Measurements from ENCODE around the gene REXO4. TPM values are rescaled to one million over a fixed set of nuclear protein-coding genes. Genes with fewer than 3 reads are reported as not detected.
A peak's percentile ranks its signal among the peaks of the same experiment; 100 is the strongest.

Gene REXO4
- total and polyA plus RNA-seq, 2 of the 13 experiments (the other 11 are each of a cell fraction or from before 2014, with no cell fraction given): 18.5 to 30.4 TPM

GRCh38 chr9:133427658-133428348 lies 10.0 kb upstream of the REXO4 start (continued):
- TF ChIP-seq, protein P1, sequence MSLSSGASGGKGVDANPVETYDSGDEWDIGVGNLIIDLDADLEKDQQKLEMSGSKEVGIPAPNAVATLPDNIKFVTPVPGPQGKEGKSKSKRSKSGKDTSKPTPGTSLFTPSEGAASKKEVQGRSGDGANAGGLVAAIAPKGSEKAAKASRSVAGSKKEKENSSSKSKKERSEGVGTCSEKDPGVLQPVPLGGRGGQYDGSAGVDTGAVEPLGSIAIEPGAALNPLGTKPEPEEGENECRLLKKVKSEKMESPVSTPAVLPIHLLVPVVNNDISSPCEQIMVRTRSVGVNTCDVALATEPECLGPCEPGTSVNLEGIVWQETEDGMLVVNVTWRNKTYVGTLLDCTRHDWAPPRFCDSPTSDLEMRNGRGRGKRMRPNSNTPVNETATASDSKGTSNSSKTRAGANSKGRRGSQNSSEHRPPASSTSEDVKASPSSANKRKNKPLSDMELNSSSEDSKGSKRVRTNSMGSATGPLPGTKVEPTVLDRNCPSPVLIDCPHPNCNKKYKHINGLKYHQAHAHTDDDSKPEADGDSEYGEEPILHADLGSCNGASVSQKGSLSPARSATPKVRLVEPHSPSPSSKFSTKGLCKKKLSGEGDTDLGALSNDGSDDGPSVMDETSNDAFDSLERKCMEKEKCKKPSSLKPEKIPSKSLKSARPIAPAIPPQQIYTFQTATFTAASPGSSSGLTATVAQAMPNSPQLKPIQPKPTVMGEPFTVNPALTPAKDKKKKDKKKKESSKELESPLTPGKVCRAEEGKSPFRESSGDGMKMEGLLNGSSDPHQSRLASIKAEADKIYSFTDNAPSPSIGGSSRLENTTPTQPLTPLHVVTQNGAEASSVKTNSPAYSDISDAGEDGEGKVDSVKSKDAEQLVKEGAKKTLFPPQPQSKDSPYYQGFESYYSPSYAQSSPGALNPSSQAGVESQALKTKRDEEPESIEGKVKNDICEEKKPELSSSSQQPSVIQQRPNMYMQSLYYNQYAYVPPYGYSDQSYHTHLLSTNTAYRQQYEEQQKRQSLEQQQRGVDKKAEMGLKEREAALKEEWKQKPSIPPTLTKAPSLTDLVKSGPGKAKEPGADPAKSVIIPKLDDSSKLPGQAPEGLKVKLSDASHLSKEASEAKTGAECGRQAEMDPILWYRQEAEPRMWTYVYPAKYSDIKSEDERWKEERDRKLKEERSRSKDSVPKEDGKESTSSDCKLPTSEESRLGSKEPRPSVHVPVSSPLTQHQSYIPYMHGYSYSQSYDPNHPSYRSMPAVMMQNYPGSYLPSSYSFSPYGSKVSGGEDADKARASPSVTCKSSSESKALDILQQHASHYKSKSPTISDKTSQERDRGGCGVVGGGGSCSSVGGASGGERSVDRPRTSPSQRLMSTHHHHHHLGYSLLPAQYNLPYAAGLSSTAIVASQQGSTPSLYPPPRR (CRISPR knock-in tag; IDR thresholded peaks at IDR 0.05; ENCODE audit: borderline replicate concordance): 0 out of 2 replicates have a peak, but pooled peaks have one; percentile 15
- TF ChIP-seq ZNF746 (CRISPR knock-in tag; IDR thresholded peaks at IDR 0.05): peak; percentile 68; the same call in 1 of the 2 replicates
- 0 out of 2 replicates have a peak, but pooled peaks have one; percentile 20 for TF ChIP-seq SNAPC5 (CRISPR knock-in tag; IDR thresholded peaks at IDR 0.05; ENCODE audit: borderline replicate concordance)
- TF ChIP-seq AHDC1 (CRISPR knock-in tag; IDR thresholded peaks at IDR 0.05; ENCODE audit: borderline replicate concordance): no peak
- TF ChIP-seq FOXM1 (CRISPR knock-in tag; IDR thresholded peaks at IDR 0.05): no peak
- no peak for TF ChIP-seq MAZ (IDR thresholded peaks at IDR 0.05; ENCODE audit: borderline replicate concordance, low read depth, low read length)
- no peak for TF ChIP-seq MAZ (CRISPR knock-in tag; IDR thresholded peaks at IDR 0.05; ENCODE audit: low read depth)
- peak; percentile 72; the same call in 1 of the 2 replicates for TF ChIP-seq ETV5 (CRISPR knock-in tag; IDR thresholded peaks at IDR 0.05; ENCODE audit: borderline replicate concordance)
